ENCODE data around the gene FAM161A.
"Not testable (repeated sequence)": the region's sequence is repeated elsewhere in the genome, so short reads cannot be mapped to it uniquely, and the experiment has no call there.

FAM161A gene

DNA sequence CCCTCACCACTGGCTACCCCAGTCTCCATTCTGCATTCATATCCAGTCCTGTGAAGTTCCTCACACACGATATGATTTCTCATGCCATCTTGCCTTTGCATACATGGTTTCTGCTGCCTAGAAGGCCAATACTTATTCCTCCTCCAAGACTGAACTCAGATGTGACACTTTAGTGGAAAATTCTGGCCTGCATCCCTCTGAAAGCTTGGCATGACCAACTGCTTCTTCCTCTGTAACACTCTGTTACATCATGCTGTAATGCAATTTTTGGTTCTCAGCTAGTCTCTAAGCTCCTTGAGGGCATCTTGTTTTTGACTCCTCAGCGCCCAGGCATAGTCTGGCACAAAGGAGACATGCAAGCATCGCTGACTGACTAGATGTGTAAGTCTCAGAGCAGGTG lies 12.6 kb downstream of the FAM161A start:
- no peak for DNase-seq

DNA sequence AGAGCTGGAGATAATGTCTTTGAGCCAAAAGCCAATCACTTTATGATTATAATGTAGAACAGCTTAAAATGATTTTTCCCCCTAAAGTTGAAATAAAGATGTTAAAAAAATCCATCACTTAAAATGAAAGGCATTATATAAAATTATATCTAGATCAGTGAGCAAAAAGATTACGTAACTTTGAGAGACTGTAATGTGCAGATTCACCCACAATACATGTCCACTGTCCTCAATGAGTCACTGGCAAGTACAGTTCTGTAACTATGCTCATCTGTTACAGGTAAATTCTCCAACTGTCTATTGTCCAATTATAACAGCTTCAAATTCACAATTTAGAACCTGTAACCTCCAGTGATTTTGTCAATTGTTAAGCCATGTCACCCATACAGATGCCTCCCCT lies 19.0 kb downstream of the FAM161A start:
- DNase-seq: no peak

DNA sequence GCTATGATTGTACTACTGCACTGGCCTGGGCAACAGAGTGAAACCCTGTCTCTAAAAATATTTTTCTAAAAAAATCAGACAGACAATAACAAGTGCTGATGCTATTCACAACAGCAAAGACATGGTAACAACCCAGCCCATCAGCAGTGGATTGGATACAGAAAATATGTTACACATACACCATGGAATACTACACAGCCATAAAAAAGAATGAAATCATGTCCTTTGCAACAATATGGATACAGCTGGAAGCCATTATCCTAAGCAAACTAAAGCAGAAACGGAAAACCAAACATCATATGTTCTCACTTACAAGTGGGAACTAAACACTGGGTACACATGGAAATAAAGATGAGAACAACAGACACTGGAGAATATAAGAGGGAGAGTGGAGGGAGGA lies 19.9 kb downstream of the FAM161A start:
- DNase-seq: no peak

DNA sequence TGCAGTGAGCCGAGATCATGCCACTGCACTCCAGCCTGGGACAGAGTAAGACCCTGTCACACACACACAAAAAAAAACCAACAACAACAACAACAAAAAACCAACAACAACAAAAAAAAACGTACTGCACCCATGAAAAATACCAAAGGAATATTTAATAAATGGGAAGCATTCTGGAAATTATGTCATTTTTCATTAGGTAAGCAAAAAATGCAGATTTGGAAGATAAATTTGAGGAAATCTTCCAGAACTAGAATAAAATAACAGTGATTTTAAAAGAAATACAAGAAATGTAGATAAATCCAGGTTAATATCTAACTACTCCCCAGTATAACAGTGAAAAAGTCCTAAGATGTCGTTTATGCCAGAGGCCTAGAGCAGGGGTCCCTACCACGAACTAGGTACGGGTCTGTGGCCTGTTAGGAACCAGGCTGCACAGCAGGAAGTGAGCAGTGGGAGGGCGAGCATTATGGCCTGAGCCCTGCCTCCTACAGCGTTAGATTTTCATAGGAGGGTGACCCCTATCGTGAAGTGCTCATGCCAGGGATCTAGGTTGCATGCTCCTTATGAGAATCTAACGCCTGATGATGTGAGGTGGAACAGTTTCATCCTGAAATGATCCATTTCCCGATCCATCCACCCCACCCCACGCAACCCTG lies 21.5 kb downstream of the FAM161A start:
- DNase-seq: no peak

DNA sequence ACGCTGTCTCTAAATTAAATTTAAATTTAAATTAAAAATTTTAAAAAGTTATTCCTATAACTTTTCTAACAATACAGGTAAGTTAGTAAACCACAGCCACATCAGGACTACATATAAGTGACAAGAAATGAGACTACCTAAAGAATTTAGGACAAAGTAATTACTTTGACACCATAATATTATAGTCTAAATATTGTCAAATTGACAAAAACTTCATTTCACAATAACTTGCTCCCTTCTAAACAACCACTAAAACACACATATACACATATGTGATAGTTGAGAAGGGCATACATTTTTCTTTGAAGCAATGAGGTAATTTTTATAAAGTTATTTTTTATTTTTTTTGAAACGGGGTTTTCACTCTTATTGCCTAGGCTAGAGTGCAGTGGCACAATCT lies 31.6 kb downstream of the FAM161A start:
- no peak for DNase-seq

DNA sequence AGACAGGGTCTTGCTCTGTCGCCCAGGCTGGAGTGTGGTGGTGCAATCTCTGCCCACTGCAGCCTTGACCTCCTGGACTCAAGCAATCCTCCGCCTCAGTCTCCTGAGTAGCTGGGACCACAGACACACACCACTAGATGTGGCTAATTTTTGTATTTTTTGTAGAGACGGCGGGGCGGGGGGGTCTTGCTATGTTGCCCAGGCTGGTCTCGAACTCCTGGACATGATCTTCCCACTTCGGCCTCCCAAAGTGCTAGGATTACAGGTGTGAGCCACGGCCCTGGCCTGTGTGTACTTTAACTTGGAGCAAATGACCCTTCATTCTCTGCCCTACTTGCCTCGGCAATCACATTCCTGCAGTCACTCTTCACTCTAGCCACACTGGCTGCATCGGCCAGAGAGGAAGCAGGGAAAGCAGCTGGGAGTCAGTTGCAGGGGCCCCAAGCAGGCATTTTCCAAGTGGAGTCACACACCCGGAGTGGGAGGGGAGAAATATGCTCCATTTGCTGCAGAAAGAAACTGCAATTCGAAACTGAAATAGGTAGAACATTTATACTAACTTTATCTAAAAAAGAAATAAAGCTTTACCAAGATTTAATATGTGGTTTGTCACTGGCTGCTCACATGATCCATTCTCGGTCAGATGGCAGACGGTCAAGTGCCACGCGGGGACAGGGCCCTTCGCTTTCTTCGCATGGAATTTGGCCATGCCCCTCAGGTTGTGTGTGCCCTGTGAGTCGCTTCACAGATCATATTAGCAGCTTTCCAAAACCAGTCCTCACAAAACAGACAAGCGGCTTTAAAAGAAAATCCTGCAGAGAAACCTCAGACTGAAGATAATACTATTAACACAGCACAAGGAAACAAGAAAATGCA lies 37.1 kb downstream of the FAM161A start:
- DNase-seq: no peak

DNA sequence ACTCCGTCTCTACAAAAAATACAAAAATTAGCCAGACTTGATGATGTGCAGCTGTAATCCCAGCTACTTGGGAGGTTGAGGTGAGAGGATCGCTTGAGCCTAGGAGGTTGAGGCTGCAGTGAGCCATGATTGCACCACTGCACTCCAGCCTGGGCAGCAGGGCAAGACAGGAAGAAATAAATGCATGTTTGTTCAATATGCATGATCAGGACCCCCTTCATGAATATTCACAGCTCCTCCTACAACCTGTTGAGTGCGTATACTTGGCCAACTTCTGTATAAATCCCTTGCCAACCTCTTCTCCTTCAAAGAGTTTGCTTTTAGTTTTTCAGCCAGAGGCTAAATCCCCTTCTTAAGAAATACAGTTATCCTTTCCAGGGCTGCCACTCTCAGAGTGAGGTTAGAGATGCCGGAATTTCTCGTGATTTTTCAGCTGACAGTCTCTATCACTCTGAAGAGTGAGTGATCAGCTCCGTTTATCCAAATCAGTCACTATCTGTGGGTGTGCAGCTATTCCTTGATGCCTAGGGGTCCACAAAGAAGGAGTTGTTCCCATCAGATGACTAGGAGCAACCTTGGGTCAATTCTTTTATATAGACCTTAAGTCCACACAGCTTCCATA lies 39.2 kb downstream of the FAM161A start:
- DNase-seq: no peak

DNA sequence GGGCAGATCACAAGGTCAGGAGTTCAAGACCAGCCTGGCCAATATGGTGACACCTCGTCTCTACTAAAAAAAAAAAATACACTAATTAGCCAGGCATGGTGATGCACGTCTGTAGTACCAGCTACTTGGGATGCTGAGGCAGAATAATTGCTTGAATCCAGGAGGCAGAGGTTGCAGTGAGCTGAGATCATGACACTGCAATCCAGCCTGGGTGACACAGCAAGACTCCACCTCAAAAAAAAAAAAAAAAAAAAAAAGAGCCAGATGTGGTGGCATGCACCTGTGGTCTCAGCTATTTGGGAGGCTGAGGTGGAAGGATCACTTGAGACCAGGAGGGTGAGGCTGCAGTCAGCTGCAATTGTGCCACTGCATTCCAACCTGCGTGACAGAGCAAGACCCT lies 40.5 kb downstream of the FAM161A start:
- DNase-seq: not testable (repeated sequence)

DNA sequence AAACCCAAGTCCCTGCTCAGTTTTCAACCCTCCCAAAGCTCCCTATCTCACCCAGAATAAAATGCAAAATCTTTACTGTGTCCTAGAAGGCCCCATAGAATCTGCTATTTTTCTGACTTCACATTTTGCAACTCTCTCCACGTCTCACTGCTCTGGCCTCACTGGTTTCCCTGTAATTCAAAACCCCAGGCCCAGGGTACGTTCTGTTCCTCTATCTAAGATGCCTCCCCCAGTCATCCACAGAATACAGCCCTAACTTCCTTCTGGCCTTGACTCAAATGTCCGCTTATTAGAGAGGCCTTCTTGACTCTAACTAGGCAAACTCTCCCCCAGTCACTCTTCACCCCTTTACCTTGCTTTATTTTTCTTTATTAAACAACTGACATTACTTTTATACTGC lies 42.0 kb downstream of the FAM161A start:
- no peak for DNase-seq

DNA sequence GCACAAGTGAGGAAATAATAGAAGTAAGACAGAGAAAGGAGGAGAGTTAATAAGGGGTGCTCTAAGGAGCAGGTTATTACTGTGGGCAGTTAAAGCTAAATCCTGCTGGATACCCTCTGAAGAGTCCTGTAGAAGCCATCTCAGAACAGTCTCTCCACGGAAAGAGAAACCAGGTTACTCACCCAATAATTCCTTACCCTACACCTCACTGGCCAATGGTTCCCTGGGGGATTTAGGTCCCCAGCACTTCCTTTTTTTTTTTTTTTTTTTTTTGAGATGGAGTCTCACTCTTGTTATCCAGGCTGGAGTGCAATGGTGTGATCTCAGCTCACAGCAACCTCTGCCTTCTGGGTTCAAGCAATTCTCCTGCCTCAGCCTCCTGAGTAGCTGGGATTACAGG lies 43.7 kb downstream of the FAM161A start:
- not testable (repeated sequence) for DNase-seq

DNA sequence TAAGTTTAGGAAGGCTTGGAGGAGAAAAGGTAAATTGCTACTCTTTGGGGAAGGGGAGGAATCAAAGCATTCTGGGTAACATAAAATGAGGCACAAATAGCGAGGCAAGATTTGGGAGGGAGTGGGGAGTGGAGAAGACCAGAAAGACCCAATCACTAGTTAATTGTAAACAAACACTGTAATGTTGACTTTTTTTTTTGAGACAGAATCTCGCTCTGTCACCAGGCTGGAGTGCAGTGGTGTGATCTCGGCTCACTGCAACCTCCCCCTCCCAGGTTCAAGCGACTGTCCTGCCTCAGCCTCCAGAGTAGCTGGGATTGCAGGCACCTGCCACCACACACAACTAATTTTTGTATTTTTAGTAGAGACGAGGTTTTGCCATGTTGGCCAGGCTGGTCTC lies 45.2 kb downstream of the FAM161A start:
- DNase-seq: not testable (repeated sequence)

DNA sequence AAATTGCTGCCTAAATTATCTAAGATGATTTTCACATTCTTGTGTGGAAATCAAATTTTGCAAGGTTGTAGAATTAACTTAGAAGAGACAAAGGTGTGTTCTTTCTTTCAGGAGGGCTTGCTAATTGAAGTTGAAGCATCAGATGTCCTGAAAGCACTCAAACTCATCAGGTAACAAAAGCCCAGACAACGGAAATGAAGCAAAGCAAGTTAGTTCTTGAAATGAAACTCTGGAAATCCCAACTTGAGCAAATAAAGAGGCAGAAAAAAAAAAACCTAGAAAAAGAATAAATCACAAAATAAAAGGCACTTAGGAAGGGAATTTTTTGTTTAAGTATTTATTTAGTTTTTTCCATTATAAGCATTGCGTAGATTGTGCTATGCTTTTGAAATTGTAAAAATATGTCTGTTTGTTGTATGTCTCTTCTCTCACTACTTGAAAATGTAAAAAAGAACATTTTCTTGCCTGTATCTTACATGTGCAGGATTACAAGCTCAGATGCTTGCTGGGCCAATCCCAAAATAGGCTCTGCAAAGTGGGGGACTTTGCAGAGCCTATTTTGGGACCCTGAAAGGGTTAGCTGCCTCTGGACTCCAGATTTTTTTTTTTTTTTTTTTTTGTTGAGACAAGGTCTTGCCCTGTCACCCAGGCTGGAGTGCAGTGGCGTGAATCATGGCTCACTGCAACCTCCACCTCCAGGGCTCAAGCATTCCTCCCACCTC lies 46.7 kb downstream of the FAM161A start:
- DNase-seq: no peak

DNA sequence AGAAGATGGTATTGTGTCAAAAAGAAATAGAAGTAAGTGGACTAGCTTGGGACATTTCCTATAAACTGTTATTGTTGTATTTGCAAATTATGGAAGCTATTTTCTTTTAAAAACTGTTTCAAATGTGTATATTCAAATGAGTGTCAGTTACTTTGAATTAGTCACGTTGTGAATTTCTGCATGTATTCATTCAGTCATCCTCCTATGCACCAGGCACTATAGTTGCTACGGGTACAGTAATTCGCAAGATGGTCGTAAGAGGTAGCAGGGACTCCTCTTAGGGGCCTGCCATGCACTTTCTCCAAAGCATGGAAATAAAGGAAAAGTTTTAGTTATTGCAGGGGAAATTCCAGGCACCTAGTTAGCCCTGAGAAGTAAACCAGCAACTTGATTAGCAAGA lies 51.3 kb downstream of the FAM161A start:
- DNase-seq: no peak

DNA sequence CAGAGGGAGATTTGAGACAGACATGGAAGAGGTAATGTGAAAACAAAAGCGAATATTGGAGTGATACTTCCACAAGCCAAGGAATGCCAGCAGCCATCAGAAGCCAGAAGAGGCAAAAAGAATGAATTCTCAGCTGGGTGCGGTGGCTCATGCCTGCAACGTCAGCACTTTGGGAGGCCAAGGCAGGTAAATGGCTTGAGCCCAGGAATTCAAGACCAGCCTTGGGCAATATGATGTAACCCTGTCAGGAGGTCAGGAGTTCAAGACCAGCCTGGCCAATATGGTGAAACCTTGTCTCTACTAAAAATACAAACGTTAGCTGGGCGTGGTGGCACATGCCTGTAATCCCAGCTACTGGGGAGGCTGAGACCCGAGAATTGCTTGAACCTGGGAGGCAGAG lies 54.8 kb downstream of the FAM161A start:
- no peak for DNase-seq

DNA sequence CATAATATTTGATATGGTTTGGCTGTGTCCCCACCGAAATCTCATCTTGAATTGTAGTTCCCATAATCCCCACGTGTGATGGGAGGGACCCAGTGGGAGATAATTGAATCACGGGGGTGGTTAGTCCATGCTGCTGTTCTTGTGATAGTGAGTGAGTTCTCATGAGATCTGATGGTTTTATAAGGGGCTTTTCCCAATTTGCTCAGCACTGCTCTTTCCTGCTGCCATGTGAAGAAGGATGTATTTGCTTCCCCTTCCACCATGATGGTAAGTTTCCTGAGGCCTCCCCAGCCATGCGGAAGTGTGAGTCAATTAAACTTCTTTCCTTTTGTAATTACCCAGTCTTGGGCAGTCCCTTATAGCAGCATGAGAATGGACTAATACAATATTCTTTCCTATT lies 56.4 kb downstream of the FAM161A start:
- DNase-seq: not testable (repeated sequence)

DNA sequence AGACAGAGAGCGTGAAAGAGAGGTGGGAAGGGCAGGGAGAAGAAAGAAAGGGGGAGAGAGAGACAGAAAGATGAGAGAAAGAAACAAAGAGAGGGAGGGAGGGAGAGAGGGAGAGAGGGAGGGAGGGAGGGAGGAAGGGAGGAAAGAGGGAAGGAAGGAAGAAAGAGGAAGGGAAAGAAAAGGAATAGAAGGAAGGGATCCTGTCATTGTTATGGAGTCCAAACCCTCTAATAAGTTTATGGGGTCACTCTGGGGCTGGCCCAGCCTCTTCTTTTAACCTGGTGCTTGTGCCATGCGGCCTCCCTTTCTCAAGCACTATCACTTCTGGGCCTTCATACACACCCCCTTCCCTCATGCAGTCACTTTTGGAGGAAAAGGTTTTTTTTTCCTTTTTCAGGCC lies 58.5 kb downstream of the FAM161A start:
- no peak for DNase-seq

DNA sequence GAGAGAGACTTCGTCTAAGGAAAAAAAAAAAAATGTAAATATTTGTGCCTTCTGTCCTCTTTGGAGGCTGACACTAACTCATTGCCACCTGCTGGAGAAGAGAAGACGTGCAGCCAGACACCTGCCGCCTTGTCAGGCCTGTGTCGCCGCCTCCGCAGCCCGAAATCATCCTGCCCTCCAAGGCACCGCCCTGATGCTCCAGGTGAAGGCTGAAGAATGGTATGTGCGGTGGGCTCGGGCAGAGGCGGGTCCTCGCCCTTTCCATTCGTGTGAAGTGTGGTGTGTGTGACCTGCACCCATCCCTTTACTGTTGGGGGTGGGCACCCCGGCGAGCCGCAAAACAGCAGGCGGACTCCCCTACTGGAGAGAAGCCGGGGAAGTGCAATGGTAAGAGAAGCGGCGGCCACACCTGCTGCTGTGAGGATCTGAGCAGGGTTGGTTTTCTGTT lies 60.4 kb downstream of the FAM161A start:
- DNase-seq: peak; percentile 60

DNA sequence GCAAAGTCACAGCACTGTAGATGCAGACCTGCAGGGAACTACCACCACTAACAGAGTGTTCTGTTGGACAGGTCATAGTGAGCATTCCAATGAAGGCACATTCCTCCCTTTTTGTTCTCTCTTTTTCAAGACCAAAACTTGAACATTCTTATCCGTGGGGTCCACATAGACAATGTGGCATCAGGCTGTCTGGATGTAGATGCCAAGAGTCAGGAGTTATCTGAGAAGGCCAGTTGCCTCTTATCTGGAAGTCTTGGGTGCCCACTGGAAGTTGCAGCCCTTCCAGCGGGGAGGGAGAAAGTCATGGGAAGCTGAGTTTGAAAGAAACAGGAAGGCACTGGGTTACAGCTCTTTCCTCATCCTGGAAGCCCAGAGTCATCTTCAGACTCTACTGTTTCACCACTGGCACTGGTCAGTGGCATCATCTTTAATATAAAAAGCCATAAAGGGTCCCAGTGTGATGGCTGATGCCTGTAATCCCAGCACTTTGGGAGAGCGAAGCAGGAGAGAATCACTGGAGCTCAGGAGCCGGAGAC lies 61.4 kb downstream of the FAM161A start:
- DNase-seq: no peak

DNA sequence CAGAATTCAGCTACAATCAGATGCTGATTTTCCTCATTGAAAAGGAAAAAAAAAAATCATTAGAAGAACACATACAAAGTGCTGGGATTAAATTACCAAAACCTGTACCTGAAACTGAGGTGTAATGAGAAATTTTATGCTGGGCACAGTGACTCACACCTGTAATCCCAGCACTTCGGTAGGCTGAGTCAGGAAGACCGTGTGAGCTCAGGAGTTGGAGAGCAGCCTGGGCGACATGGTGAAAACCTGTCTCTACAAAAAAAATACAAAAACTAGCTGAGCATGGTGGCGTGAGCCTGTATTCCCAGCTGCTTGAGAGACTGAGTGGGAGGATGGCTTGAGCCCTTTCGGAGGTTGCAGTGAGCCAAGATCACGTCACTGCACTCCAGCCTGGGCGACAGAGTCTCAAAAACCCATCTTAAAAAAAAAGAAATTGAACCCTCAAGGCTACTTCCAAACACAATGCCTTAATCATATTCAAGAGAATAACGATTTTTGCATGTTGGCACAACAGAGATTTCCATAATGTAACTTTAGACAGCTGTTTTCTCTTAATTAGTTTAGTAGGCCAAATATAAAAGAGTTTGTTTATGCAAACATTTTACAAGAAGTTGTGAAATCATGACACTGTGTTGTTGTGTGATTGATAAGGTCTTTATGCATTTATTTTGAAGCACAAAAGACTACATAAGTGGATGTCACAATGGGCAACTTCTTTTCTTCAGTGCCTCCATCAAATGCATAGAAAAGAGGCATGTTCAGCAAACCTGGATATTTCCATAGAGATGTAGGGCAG lies 63.9 kb downstream of the FAM161A start:
- DNase-seq: no peak

DNA sequence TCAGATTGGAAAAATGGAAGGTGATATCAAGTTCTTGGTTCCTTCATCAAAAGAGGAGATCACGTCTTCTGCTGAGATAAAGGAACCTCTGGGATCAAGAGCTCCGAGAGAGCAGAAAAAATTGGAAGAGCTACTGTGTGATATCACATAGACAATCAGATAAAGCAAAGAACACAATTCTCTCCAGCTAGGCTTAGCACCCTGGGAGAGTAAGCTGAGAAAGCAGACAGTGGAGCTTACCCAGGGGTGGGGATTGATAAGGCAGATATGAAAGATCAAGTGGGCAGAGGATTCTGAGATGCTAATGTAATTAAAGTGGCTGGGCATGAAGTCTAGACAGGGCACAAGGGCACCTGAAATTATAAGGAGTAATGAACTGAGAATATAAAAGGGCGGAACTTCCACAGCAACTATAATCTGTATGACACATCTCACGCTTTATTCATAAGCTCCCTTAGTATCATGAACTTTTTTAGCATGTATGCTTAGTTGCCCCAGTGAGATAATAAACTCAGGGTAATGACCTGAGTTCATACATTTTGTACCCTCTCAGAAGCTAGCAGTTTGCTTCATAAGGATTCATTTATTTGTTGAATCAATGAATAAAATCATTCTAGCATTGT lies 65.8 kb downstream of the FAM161A start:
- DNase-seq: no peak

DNA sequence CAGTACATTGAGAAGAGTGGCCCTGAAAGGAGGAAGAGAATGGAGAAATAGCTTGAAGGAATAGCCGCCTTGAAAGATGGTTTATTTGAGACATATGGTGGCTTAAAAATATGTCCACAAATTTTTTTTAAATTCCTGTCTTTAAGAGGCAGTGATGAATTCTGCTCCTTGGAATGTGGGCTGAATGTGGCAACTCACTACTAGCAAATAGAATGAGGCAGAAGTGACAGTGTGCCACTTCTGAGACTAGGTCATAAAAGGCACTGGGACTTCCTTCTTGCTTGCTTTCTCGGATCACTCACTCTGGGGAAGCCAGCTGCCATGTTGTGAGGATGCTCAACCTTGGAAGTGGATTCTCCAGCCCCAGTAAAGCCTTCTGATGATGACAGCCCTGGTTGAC lies 67.0 kb downstream of the FAM161A start:
- no peak for DNase-seq

DNA sequence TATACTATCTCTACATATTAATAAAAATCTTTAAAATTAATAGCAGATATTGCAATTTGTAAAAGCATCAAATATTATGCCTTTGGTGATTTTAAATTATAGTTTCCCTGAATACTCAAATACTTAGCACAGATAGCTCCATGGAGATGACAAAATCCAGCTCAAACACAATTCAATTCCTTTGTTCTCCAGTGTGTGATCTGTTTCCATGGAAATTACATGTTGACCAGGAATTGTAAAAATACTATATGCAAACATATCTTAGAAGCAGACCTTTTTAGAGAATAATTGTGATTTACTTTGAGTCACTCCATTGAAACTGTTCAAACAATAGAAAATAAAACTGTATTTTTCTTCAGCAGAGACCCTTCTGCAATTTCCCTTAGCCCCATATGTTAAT lies 68.3 kb downstream of the FAM161A start:
- DNase-seq: no peak
